Heart left ventricle (tissue), 16 donors: ENCODE results near the gene PYGM. TPM values are rescaled to one million over a fixed set of nuclear protein-coding genes. Genes with fewer than 3 reads are reported as not detected.

Experiments
- ATAC-seq, 4 donors: fragments of 200-7000 bp; cut with Tn5 transposase; one replicate each; pipeline ENCODE4 v1.9.1; 2020 to 2022; ENCODE audit warnings: moderate library complexity in 4 of 4, mild to moderate bottlenecking in 3 of 4, moderate number of reproducible peaks in 1 of 4
- DNase-seq, 5 donors: peaks; one replicate each; pipeline ENCODE4 v3.0.0-alpha.2; 2020
- H3K27ac ChIP-seq, 12 donors: fragments of 200-600 bp; sonication (generic) in 4 of 12; one replicate each; pipeline versions ENCODE4 v1.5.0 to v1.8.0; 2016 to 2022; ENCODE audit warnings: mild to moderate bottlenecking in 2 of 12
- H3K27me3 ChIP-seq, 9 donors: fragments of 200-600 bp; sonication (generic) in 2 of 9; one replicate each; pipeline versions ENCODE4 v1.5.1 to v1.8.0; 2016 to 2022; ENCODE audit warnings: mild to moderate bottlenecking in 3 of 9
- H3K36me3 ChIP-seq, 9 donors: fragments of 200-600 bp; sonication (generic) in 2 of 9; one replicate each; pipeline versions ENCODE4 v1.5.0 to v1.8.0; 2018 to 2022; ENCODE audit warnings: mild to moderate bottlenecking in 2 of 9
- H3K4me1 ChIP-seq, 12 donors: fragments of 200-600 bp; sonication (generic) in 4 of 12; one replicate each; pipeline versions ENCODE4 v1.5.0 to v1.8.0; 2016 to 2022; ENCODE audit warnings: mild to moderate bottlenecking in 3 of 12
- H3K4me3 ChIP-seq, 12 donors: fragments of 200-600 bp; sonication (generic) in 4 of 12; one replicate each; pipeline versions ENCODE4 v1.5.0 to v1.8.0; 2017 to 2022; ENCODE audit warnings: mild to moderate bottlenecking in 9 of 12, moderate library complexity in 4 of 12
- H3K9me3 ChIP-seq, 12 donors: fragments of 200-600 bp; sonication (generic) in 4 of 12; one replicate each; pipeline versions ENCODE4 v1.5.0 to v1.8.0; 2016 to 2022; ENCODE audit warnings: mild to moderate bottlenecking in 1 of 12
- CTCF ChIP-seq, 12 donors: fragments of 200-600 bp; sonication (generic) in 4 of 12; IDR thresholded peaks; one replicate each; pipeline versions ENCODE4 v1.5.0 to v1.8.0; 2018 to 2022; ENCODE audit warnings: antibody characterized with exemption in 12 of 12, mild to moderate bottlenecking in 5 of 12
- POLR2A ChIP-seq, 2 donors: fragments of 450-650 bp; IDR thresholded peaks; one replicate each; pipeline ENCODE4 v1.6.1; 2017; ENCODE audit warnings: antibody characterized with exemption in 2 of 2, mild to moderate bottlenecking in 2 of 2, moderate library complexity in 2 of 2
- WGBS, 4 donors: extraction: QIAGEN DNeasy Blood & Tissue Kit in 2 of 4; methylation state at CpG; one replicate each; pipeline versions ENCODE4 v1.1.5 to v1.1.7; 2013 to 2018; 5-methylcytosine and 5-hydroxymethylcytosine counted together
- intact Hi-C, 10 donors: fragments of 100-400 bp; cut with DNase I; formaldehyde crosslinking; loops; one replicate each; pipeline versions ENCODE4 v1.11.1 to v1.14.2; 2022
- polyA plus RNA-seq, 2 donors: library from polyadenylated mRNA; stranded (reverse); fragments of 200-250 nt; gene quantifications; one replicate each; pipeline ENCODE4 v1.2.3, GENCODE V29; 2013
- total RNA-seq, 9 donors: library from RNA; depleted of rRNA in 2 of 9; stranded (reverse); fragments of >200 nt in 2 of 9; fragmentation: NEBNext Ultra II Directional in 3 of 9; extraction: Animal tissue kit (Norgen Biotek cat#: 25700) in 3 of 9; gene quantifications; one replicate each; pipeline versions ENCODE4 v1.1.0 to v1.2.4, GENCODE V29; 2016 to 2023
- donor health status: ischemic (EF 13 %, LVEDD 7.1; RV severe dilation, severe dysfunction).
- donor health status: healthy with polysubstance abuse.
- donor health status: DM: no; HTN: yes; CAD: no.
- donor health status: DM: no; HTN: no; CAD: no.
- donor health status: ischemic (EF 25% LVEDD 6.9; RV normal size, moderate dysfunction).
- donor health status: ischemic (EF 25% LVEDD 5.7; RV mildly dilated, moderate dysfunction).
- donor health status: healthy.
- donor health status: DM: yes; HTN: yes; CAD: no.
- donor health status: ischemic (EF 35%, LVEDD 5.7; RV mildly dilated, moderate dysfunction).
- donor health status: nonischemic (EF 11% LVEDD 7.7; RV severe dilation, severe dysfunction).
- donor health status: DM: yes; HTN: yes; CAD: no.
- donor health status: PGD.
- donor health status: ischemic (EF 29% LVEDD 5.4; RV normal size, mild dysfunction).
- donor health status: nonischemic (EF 23%, LVEDD 6.1; RV moderate dilation, normal function).

The PYGM gene
- total and polyA plus RNA-seq, 11 donors = 10.3 to 167 (median 80.2) TPM

DNA sequence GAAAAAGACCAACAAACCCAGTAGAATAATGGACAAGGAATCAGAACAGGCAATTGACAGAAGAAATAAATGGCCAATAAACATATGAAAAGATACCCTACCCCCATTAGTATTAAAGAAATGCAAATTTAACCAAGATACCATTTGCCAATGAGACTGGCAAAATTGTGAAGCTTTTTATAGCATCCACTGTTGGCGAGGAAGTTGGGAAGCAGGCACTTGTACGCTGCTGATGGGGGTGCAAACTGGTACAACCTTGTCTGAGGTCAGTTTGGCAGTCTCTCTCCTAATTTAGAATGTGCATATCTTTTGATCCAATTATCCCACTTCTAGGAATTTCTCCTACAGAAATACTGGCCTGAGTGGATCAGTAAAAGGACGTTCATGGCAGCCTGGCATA is 28.2 kb downstream of the PYGM start:
- Histone ChIP-seq H3K9me3 (no peaks in the 10 kb centered on the region), H3K4me1 (peaks cover 0 to 7% (median 0%) of the 10 kb centered on the region in 12 donors), H3K27ac (no peak overlapping the region), H3K36me3 (peaks cover 0 to 43% (median 16%) of the 10 kb centered on the region in 9 donors), H3K27me3 (no peaks in the 10 kb centered on the region), H3K4me3 (no peak overlapping the region)
- ATAC-seq (no peak), DNase-seq (no peak)
- intact Hi-C loops = no loop called here
- 69 to 75% (median 70%) methylated on average over 3 of the region's 3 CpGs for WGBS, 4 donors
- TF ChIP-seq POLR2A (IDR thresholded peaks at IDR 0.05) = no peak
- no peak for TF ChIP-seq CTCF (IDR thresholded peaks at IDR 0.05)

DNA sequence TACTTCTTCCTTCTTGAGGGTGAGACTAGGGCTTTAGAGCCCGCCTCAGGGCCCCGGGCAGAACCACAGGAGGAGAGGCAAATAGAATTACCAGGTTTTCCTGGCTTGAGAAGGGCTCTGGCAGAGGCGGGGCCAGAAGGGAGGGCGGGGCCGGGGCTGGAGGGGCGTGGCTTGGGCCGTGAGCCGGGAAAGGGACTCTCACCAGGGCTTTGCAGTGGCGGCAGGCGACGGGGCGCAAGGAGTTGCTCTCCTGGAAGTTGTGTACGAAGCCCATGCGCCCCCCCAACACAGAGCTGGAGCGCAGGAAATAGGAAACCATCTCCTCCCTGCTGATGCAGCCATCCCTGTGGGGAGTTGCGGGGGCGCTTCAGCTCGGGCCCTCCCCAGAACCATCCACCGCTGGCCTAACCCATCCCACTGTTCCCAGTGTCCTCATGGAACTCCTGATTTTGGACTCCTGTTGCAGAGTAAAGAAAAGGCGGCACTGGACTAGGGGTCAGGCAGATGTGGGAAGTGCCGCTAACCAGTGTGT is 29.9 kb downstream of the PYGM start:
- peak in 3 of 4 donors; percentile 43 to 55 (median 48) for ATAC-seq
- H3K4me3 ChIP-seq = no peak overlapping the region
- peaks cover 0 to 30% (median 9%) of the 10 kb centered on the region in 9 donors for H3K36me3 ChIP-seq
- intact Hi-C loops = loop anchor here in 4 of 10 donors (10.0 kb wide), 3 partner anchors 65 to 285 kb away; no protein-coding TSS in a partner anchor
- TF ChIP-seq CTCF (IDR thresholded peaks at IDR 0.05) (no peak), POLR2A (IDR thresholded peaks at IDR 0.05) (no peak)
- H3K27ac ChIP-seq = no peak overlapping the region
- H3K27me3 ChIP-seq = no peaks in the 10 kb centered on the region
- WGBS, 4 donors = 42 to 51% (median 45%) methylated on average over 20 to 21 of the region's 21 CpGs
- peaks cover 0 to 7% (median 0%) of the 10 kb centered on the region in 12 donors for H3K4me1 ChIP-seq
- DNase-seq = peak in 1 of 5 donors; percentile 71
- H3K9me3 ChIP-seq = no peaks in the 10 kb centered on the region

GRCh38 chr11:64728757-64729365 is 30.9 kb downstream of the PYGM start:
- TF ChIP-seq CTCF (IDR thresholded peaks at IDR 0.05) (no peak), POLR2A (IDR thresholded peaks at IDR 0.05) (no peak)
- DNase-seq (peak in 1 of 5 donors; percentile 40), ATAC-seq (no peak)
- H3K9me3 ChIP-seq = no peaks in the 10 kb centered on the region
- no peak overlapping the region for H3K27ac ChIP-seq
- intact Hi-C loops = loop anchor here in 4 of 10 donors (10.0 kb wide), 3 partner anchors 64 to 284 kb away; no protein-coding TSS in a partner anchor
- H3K27me3 ChIP-seq = no peaks in the 10 kb centered on the region
- peaks cover 0 to 7% (median 0%) of the 10 kb centered on the region in 12 donors for H3K4me1 ChIP-seq
- WGBS, 4 donors = 95 to 98% (median 97%) methylated on average over 11 of the region's 11 CpGs
- no peak overlapping the region for H3K4me3 ChIP-seq
- peaks cover 0 to 26% (median 6%) of the 10 kb centered on the region in 9 donors for H3K36me3 ChIP-seq

- H3K4me1 ChIP-seq = peaks cover 0 to 15% (median 4%) of the 10 kb centered on the region in 12 donors
Measured at GRCh38 chr11:64726867-64727530, 32.8 kb downstream of the PYGM start.

More at GRCh38 chr11:64726867-64727530, 32.8 kb downstream of the PYGM start:
- ATAC-seq (no peak), DNase-seq (no peak)
- no peaks in the 10 kb centered on the region for H3K9me3 ChIP-seq
- peaks cover 0 to 26% (median 0%) of the 10 kb centered on the region in 9 donors for H3K36me3 ChIP-seq
- TF ChIP-seq POLR2A (IDR thresholded peaks at IDR 0.05) (no peak), CTCF (IDR thresholded peaks at IDR 0.05) (no peak)
- intact Hi-C loops = loop anchor here in 4 of 10 donors (10.0 kb wide), 3 partner anchors 62 to 282 kb away; no protein-coding TSS in a partner anchor
- H3K27me3 ChIP-seq = peaks cover 0 to 9% (median under 1%) of the 10 kb centered on the region in 9 donors
- 83 to 88% (median 85%) methylated on average over 7 of the region's 7 CpGs for WGBS, 4 donors
- no peak overlapping the region for H3K4me3 ChIP-seq
- no peak overlapping the region for H3K27ac ChIP-seq
